ENCODE measurements around the gene MAP7. TPM values are rescaled to one million over a fixed set of nuclear protein-coding genes. Genes with fewer than 3 reads are reported as not detected.
"Not testable (repeated sequence)": the region's sequence is repeated elsewhere in the genome, so short reads cannot be mapped to it uniquely, and the experiment has no call there.

MAP7 gene
- total RNA-seq, 1 donor from 2014 or later: 0.75 TPM

- intact Hi-C loops (cut with micrococcal nuclease): no loop called here
These were observed 80.2 kb downstream of the MAP7 start for GRCh38 chr6:136470044-136470443.

- intact Hi-C loops (cut with micrococcal nuclease): no loop called here
These were observed 81.1 kb downstream of the MAP7 start for GRCh38 chr6:136469154-136469553.

- intact Hi-C loops (cut with micrococcal nuclease): no loop called here
These were observed 81.5 kb downstream of the MAP7 start for GRCh38 chr6:136468711-136469110.

- intact Hi-C loops (cut with micrococcal nuclease): no loop called here
These were observed 83.0 kb downstream of the MAP7 start for GRCh38 chr6:136467186-136467585.

GRCh38 chr6:136466777-136467176 lies 83.4 kb downstream of the MAP7 start:
- intact Hi-C loops (cut with micrococcal nuclease): no loop called here

- intact Hi-C loops (cut with micrococcal nuclease): no loop called here
These were observed 84.4 kb downstream of the MAP7 start for GRCh38 chr6:136465766-136466303.

GRCh38 chr6:136464874-136465273 lies 85.3 kb downstream of the MAP7 start:
- intact Hi-C loops (cut with micrococcal nuclease): no loop called here

GRCh38 chr6:136464148-136464547 lies 86.1 kb downstream of the MAP7 start:
- intact Hi-C loops (cut with micrococcal nuclease): no loop called here

- intact Hi-C loops (cut with micrococcal nuclease): no loop called here
These were observed 86.5 kb downstream of the MAP7 start for GRCh38 chr6:136463743-136464142.

GRCh38 chr6:136446579-136447187 lies 103.5 kb downstream of the MAP7 start:
- intact Hi-C loops (cut with micrococcal nuclease): no loop called here

GRCh38 chr6:136446145-136446544 lies 104.1 kb downstream of the MAP7 start:
- intact Hi-C loops (cut with micrococcal nuclease): no loop called here

GRCh38 chr6:136445063-136445462 lies 105.2 kb downstream of the MAP7 start:
- intact Hi-C loops (cut with micrococcal nuclease): no loop called here

- intact Hi-C loops (cut with micrococcal nuclease): no loop called here
These were observed 110.0 kb downstream of the MAP7 start for GRCh38 chr6:136440203-136440602.

- intact Hi-C loops (cut with micrococcal nuclease): no loop called here
These were observed 110.6 kb downstream of the MAP7 start for GRCh38 chr6:136439514-136440190.

GRCh38 chr6:136438441-136438840 lies 111.8 kb downstream of the MAP7 start:
- intact Hi-C loops (cut with micrococcal nuclease): no loop called here

GRCh38 chr6:136437246-136437645 lies 113.0 kb downstream of the MAP7 start:
- intact Hi-C loops (cut with micrococcal nuclease): no loop called here

- intact Hi-C loops (cut with micrococcal nuclease): no loop called here
These were observed 115.1 kb downstream of the MAP7 start for GRCh38 chr6:136435101-136435500.

GRCh38 chr6:136431306-136431705 lies 118.9 kb downstream of the MAP7 start:
- intact Hi-C loops (cut with micrococcal nuclease): not testable (repeated sequence)

GRCh38 chr6:136429264-136430065 lies 120.8 kb downstream of the MAP7 start:
- intact Hi-C loops (cut with micrococcal nuclease): no loop called here

GRCh38 chr6:136427378-136427717 lies 122.9 kb downstream of the MAP7 start:
- intact Hi-C loops (cut with micrococcal nuclease): no loop called here

GRCh38 chr6:136426627-136427377 lies 123.4 kb downstream of the MAP7 start:
- intact Hi-C loops (cut with micrococcal nuclease): no loop called here

Data from T-helper 2 cell treated with Interferon-gamma antibody and Interleukin-4, amounts not matched to agents 100 ng/mL and 5 ng/mL, for 36 hours (primary cell).